LNCaP clone FGC (cell line): Measurements from ENCODE around the gene PDLIM7.

ENCODE experiments used
- DNase-seq: peaks from one replicate; pipeline ENCODE4 v3.0.0-alpha.2; 2011; ENCODE audit warnings: low read depth
- H3K4me3 ChIP-seq: 2 replicates; pipeline ENCODE4 v1.5.1; 2011; ENCODE audit warnings: mild to moderate bottlenecking, low read depth, low read length, control low read depth
- CTCF ChIP-seq: IDR thresholded peaks from 2 replicates; pipeline ENCODE4 v1.5.1; 2012; ENCODE audit warnings: mild to moderate bottlenecking; ENCODE audit not compliant: control insufficient read depth, insufficient read depth; ENCODE audit errors: extremely low read depth

Gene PDLIM7

GRCh38 chr5:177453852-177454396 is 43.5 kb downstream of the PDLIM7 start:
- TF ChIP-seq CTCF: no peak
- no peak for DNase-seq
- H3K4me3 ChIP-seq: peak overlapping the region; percentile 60

DNA sequence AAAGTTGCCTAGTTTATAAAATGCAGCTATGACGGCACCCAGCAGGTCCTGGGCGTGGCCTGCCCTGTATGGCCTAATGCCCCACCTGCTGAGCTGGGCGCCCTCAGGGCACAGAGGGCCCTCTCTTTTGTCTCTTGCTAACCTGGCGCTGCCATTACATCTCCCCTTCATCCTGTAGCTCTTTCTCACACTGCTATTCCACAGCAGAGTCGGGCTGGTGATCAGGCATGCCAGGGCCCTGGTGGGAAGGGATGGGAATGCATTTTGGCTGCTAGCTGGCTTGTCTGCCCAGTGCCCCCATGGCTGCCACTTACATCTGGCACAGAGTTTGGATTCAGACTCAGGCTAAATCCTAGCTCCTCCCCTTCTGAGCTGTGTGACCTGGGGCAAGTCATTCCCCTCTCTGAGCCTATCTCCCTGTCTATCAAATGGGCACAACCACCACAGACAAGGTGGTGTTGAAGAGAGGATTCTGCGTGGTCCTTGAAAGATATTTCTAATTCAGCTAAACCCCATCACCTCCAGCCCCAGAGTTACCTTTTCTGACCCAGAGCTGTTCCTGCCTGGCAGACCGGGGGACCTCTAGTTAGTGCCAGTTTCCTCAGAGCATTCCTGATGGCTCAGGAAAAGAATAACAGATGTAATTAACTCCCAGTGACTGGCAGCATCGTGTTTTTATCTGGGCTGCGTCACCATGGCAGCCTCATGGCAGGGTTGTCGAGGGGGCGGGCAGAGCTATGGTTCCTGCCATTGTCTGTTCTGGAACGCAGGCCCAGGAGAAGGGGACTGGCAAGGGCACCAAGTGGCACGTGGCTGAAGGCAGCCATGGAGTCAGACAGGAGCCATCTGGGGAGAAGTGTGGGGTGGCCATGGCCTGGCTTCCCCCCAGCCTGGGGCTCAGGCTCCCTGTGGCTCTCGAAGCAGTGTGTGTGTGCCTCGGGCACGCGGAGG is 44.4 kb downstream of the PDLIM7 start:
- no peak overlapping the region for H3K4me3 ChIP-seq
- DNase-seq: no peak
- TF ChIP-seq CTCF: no peak

GRCh38 chr5:177450667-177451424 is 46.6 kb downstream of the PDLIM7 start:
- DNase-seq: no peak
- TF ChIP-seq CTCF: no peak
- H3K4me3 ChIP-seq: no peak overlapping the region

- TF ChIP-seq CTCF: no peak
- no peak overlapping the region for H3K4me3 ChIP-seq
- no peak for DNase-seq
Measured at GRCh38 chr5:177449140-177450061, 48.0 kb downstream of the PDLIM7 start.

DNA sequence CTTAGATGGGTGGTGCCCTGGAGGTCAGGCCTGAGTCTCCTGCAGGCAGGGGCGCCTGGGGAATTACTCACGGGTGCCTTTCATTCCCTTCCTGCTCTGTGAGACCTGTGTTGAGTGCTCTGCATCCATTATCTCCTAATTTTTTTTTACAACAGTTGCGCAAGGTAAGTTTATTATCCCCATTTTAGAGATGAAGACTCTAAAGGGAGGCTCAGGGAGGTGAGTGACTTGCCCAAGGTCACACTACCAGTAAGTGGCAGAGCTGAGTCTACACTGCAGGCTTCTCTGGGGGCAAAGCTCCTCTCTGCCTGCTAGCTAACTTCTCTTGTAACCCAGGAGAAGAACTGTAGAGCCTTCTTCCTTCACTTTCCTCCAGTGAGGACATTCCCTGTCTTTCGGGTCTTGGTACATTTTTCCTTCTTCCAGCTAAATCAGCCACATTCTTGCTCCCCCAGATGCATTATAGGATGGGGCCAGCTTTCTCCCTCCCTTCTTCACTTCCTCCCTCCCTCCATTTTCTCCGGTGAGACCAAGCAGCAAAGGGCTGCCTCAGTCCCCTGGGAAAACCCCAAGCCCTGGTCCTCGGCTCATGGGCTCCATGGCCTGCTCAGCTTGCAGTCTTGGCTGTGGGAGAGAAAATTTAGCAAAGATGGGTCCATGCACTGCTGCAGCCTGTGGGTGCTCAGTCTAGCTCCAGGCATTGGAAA is 49.0 kb downstream of the PDLIM7 start:
- peak overlapping the region; percentile 55 for H3K4me3 ChIP-seq
- no peak for TF ChIP-seq CTCF
- DNase-seq: no peak
